HepG2 (cell line): ENCODE data around the gene SCGB1C2. TPM values are rescaled to one million over a fixed set of nuclear protein-coding genes. Genes with fewer than 3 reads are reported as not detected.

Source experiments
- ISL2 ChIP-seq: sonication (generic); formaldehyde crosslinking; IDR thresholded peaks from 2 replicates; pipeline ENCODE4 v1.5.0; 2020; ENCODE audit warnings: missing genetic modification reagents
- KDM3A ChIP-seq: IDR thresholded peaks from 2 replicates; pipeline ENCODE4 v1.6.1; 2018; ENCODE audit warnings: low read depth, missing compliant biosample characterization
- MAX ChIP-seq: IDR thresholded peaks from 2 replicates; pipeline ENCODE4 v1.6.1; 2012; ENCODE audit warnings: inconsistent platforms
- PPARG ChIP-seq: conservative IDR thresholded peaks from 2 replicates; pipeline ENCODE4 v1.6.1; 2016; ENCODE audit warnings: missing biosample characterization, missing genetic modification reagents
- TAF1 ChIP-seq: sonication (generic); formaldehyde crosslinking; IDR thresholded peaks from 2 replicates; pipeline ENCODE4 v1.4.0; 2020; ENCODE audit warnings: missing genetic modification reagents
- ZFP41 ChIP-seq: sonication (generic); formaldehyde crosslinking; IDR thresholded peaks from 2 replicates; pipeline ENCODE4 v1.4.0; 2020; ENCODE audit warnings: mild to moderate bottlenecking, missing genetic modification reagents, borderline replicate concordance
- ZMAT5 ChIP-seq: sonication (generic); formaldehyde crosslinking; IDR thresholded peaks from 2 replicates; pipeline ENCODE4 v1.5.0; 2020; ENCODE audit warnings: mild to moderate bottlenecking, low read depth, missing genetic modification reagents, borderline replicate concordance
- ZNF468 ChIP-seq: sonication (generic); formaldehyde crosslinking; IDR thresholded peaks from 2 replicates; pipeline ENCODE4 v1.8.0; 2022; ENCODE audit warnings: mild to moderate bottlenecking, moderate library complexity, missing genetic modification reagents
- ZNF746 ChIP-seq: sonication (generic); formaldehyde crosslinking; IDR thresholded peaks from 2 replicates; pipeline ENCODE4 v1.8.0; 2022; ENCODE audit warnings: mild to moderate bottlenecking, missing genetic modification reagents
- ZNF777 ChIP-seq: sonication (generic); formaldehyde crosslinking; IDR thresholded peaks from 2 replicates; pipeline ENCODE4 v1.4.0; 2020; ENCODE audit warnings: missing genetic modification reagents
- ZSCAN25 ChIP-seq: sonication (generic); formaldehyde crosslinking; IDR thresholded peaks from 2 replicates; pipeline ENCODE4 v1.8.0; 2022; ENCODE audit warnings: mild to moderate bottlenecking, missing genetic modification reagents
- polyA plus RNA-seq, 8 experiments: library from polyadenylated mRNA; depleted of rRNA in 3 of 8; stranded (reverse) in 7 of 8; unstranded in 1 of 8; fragments of >200 nt; fragmentation: Illumina TruSeq in 4 of 8; extraction: Trizol in 4 of 8; gene quantifications; 2 replicates each; pipeline versions ENCODE4 v1.2.1 to v1.2.3, GENCODE V29; 2011 to 2016; ENCODE audit warnings: low read depth in 4 of 8, missing spikeins in 1 of 8, mixed read lengths in 1 of 8; ENCODE audit not compliant: insufficient read depth in 1 of 8
- total RNA-seq, 5 experiments: library from RNA; depleted of rRNA; stranded (reverse); fragments of >200 nt; fragmentation: Illumina TruSeq; extraction: Trizol; gene quantifications; 2 replicates each; pipeline ENCODE4 v1.2.3, GENCODE V29; 2016; ENCODE audit warnings: low read depth in 1 of 5
- TF ChIP-seq, protein P1 (sequence below): sonication (generic); formaldehyde crosslinking; conservative IDR thresholded peaks from 2 replicates; pipeline ENCODE4 v1.4.0; 2020; ENCODE audit warnings: mild to moderate bottlenecking, missing genetic modification reagents, moderate library complexity

The SCGB1C2 gene
- total and polyA plus RNA-seq, 2 of the 13 experiments (the other 11 are each of a cell fraction or from before 2014, with no cell fraction given), result not detected

DNA sequence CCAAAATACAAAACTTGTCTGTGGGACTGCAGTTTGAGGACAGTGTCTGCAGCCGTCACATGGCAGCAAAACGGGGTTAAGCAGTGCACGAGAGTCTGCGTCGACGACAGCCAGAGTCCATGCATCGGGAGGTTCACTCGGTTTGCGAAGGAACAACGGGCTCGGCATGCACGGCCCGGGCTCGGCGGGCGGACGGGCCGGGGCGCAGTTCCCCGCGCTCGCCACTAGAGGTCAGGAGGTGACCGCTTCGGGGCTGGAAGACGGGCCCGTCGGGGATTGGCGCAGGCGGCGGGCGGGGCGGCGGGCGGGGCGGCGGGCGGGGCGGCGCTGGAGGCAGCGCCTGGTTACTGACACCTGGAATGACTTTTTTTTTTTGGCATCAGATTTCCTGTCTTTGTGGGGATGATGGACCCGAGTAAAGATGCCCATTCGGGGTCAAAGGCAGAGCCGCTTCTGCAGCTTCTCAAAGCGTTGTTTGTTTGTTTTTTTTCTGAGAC lies 6.5 kb downstream of the SCGB1C2 start (continued):
- TF ChIP-seq, protein P1, sequence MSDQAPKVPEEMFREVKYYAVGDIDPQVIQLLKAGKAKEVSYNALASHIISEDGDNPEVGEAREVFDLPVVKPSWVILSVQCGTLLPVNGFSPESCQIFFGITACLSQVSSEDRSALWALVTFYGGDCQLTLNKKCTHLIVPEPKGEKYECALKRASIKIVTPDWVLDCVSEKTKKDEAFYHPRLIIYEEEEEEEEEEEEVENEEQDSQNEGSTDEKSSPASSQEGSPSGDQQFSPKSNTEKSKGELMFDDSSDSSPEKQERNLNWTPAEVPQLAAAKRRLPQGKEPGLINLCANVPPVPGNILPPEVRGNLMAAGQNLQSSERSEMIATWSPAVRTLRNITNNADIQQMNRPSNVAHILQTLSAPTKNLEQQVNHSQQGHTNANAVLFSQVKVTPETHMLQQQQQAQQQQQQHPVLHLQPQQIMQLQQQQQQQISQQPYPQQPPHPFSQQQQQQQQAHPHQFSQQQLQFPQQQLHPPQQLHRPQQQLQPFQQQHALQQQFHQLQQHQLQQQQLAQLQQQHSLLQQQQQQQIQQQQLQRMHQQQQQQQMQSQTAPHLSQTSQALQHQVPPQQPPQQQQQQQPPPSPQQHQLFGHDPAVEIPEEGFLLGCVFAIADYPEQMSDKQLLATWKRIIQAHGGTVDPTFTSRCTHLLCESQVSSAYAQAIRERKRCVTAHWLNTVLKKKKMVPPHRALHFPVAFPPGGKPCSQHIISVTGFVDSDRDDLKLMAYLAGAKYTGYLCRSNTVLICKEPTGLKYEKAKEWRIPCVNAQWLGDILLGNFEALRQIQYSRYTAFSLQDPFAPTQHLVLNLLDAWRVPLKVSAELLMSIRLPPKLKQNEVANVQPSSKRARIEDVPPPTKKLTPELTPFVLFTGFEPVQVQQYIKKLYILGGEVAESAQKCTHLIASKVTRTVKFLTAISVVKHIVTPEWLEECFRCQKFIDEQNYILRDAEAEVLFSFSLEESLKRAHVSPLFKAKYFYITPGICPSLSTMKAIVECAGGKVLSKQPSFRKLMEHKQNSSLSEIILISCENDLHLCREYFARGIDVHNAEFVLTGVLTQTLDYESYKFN, result no peak
- TF ChIP-seq ZNF746 (CRISPR knock-in tag) (no peak), ZMAT5 (no peak), PPARG (CRISPR knock-in tag) (no peak), KDM3A (CRISPR knock-in tag) (peak; percentile 80; the same call in 1 of the 2 replicates), ZNF468 (no peak), ZSCAN25 (CRISPR knock-in tag) (no peak), TAF1 (CRISPR knock-in tag) (no peak), ZFP41 (CRISPR knock-in tag) (no peak), ISL2 (CRISPR knock-in tag) (no peak), ZNF777 (CRISPR knock-in tag) (peak; percentile 96), MAX (peak; percentile 84)
